HG03575 (cell line): ENCODE results near the gene METTL3.
"Not testable (repeated sequence)": the region's sequence is repeated elsewhere in the genome, so short reads cannot be mapped to it uniquely, and the experiment has no call there.

ENCODE experiments used
- ATAC-seq: cut with Tn5 transposase; IDR thresholded peaks from one replicate; pipeline ENCODE4 v1.9.1; 2021; ENCODE audit not compliant: unreplicated experiment, insufficient number of reproducible peaks, low FRiP score; ENCODE audit errors: extremely low read depth

The METTL3 gene

GRCh38 chr14:21510735-21511657 is at the start of gene METTL3:
TSS of gene METTL3 (minus strand) at chr14:21511340. CDS start at chr14:21511223, 117 bp downstream.
- peak; percentile 96 for ATAC-seq

DNA sequence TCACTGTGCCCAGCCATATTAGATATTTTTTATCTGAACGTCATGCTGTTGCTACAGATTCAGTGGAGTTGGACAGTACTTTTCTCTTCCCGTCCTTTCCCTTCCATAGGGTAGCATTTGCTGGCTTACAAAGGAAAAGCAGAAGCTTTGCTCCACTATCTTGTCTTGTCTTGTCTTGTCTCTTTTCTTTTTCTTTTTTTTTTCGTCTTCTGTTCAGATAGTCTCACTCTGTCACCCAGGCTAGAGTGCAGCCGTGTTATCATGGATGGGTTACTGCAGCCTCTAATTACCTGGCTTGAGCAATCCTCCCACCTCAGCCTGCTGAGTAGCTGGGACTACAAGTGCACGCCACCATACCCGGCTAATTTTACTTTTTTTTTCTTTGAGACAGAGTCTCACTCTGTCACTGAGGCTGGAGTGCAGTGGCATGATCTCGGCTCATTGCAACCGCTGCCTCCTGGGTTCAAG is 47.6 kb upstream of the METTL3 start:
- no peak for ATAC-seq

- no peak for ATAC-seq
Measured at GRCh38 chr14:21557084-21557901, 46.2 kb upstream of the METTL3 start.

- ATAC-seq: no peak
Measured at GRCh38 chr14:21556378-21557083, 45.4 kb upstream of the METTL3 start.

- ATAC-seq: no peak
Measured at GRCh38 chr14:21553266-21553665, 42.1 kb upstream of the METTL3 start.

- not testable (repeated sequence) for ATAC-seq
Measured at GRCh38 chr14:21544588-21544987, 33.4 kb upstream of the METTL3 start.

DNA sequence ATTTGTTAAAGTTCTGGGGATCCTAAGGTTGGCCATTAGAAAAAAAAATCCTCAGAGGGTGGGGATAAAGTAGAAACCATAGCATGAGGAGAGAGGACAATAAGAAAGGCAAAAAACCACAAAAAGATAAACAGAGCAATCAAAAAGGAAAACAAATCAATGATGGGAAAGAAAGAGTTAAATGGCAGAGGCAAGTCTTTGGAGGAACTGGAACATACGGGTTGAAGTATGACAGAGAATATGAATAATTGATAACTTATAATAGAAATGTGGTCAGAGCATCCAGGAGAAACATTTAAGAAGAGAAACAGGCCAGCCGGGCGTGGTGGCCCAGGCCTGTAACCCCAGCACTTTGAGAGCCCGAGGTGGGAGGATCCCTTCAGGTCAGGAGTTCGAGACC is 32.8 kb upstream of the METTL3 start:
- no peak for ATAC-seq

DNA sequence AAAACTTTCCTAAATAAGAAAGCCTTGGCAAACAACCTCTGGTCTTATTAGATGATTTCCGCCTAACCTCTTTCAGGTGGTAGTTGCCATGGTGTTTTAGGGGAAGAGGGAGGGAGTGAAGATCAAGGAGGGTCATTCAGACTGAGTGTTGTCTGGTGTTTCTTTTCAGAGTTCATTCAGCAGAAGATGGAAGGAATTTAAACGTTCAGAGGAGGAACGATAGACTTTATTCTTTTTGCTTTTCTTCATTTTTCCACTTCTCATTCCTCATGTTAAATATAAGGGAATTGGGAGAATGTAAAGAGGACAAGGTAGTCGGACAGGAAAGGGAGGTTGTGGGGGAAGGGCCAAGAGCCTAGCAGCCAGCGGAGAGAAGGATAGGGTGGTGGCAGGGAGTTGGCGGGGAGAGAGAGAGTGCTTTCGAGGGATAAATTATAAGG is 32.4 kb upstream of the METTL3 start:
- ATAC-seq: no peak

- ATAC-seq: no peak
Measured at GRCh38 chr14:21541413-21542074, 30.4 kb upstream of the METTL3 start.

DNA sequence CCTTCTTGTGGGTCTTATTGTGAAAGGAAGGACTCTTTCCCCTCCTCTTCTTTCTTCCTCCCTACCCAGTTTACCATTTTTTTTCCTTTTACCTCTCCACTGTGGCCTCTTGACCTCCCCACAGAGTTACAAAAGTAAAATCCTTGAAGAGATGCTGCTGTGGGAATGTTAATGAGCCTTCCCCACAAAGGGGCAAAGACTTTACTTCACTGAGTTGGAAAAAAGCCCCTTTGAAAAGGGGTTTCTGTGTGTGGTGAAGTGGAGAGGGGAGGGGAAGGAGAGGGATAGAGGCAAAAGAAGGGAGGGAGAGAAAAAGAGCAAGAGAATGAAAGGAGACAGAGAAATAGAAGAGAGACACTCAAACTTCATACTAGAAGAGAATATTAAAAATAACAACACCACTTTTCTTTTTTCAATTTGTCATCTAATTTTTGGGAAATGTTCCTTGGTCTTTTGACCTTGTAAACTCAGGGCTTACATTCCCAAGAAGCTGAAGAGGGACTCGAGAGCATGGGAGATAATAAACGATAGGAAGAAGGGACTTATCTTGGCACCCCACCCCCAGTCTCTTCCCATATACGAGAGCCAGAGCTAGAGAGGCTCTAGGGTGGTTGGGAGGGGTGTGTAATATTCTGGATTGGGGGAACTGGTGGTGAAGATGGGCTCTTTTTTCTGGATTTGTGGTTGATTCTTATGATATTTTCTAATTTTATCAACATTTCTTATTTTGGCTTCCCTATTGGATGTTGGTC is 28.2 kb upstream of the METTL3 start:
- no peak for ATAC-seq

- no peak for ATAC-seq
Measured at GRCh38 chr14:21537090-21537424, 25.9 kb upstream of the METTL3 start.

DNA sequence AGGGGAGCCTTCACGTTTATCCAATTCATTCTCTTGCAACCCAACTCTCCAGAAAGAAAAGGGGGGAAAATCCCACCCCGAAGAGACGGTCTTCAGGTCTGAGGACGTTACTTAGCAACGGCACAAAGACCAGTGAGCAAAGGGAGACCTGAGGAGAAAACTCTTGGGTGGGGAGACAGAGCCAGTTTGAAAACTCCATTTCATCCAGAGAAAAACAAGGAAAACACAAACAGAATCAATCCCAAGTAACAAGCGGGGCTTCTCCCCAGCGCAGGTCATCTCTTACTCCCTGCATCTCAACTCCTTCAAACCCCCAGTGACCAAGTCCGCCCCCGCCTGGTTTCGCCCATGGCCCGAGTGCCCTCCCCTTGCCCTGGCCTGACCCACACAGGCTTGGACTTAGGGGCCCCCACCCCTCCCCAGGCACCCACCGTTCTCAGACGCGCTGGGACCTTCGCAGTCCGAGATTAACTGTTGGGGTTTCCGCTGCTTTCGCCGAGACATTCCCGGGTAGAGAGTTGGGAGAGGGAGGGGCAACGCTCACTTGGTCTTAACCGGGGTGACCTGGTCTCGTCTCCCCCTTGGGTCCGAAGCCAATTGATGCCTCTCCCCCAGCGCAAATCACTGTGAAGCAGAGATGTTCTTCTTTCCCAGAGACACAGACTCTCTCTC is 25.4 kb upstream of the METTL3 start:
- ATAC-seq: no peak

DNA sequence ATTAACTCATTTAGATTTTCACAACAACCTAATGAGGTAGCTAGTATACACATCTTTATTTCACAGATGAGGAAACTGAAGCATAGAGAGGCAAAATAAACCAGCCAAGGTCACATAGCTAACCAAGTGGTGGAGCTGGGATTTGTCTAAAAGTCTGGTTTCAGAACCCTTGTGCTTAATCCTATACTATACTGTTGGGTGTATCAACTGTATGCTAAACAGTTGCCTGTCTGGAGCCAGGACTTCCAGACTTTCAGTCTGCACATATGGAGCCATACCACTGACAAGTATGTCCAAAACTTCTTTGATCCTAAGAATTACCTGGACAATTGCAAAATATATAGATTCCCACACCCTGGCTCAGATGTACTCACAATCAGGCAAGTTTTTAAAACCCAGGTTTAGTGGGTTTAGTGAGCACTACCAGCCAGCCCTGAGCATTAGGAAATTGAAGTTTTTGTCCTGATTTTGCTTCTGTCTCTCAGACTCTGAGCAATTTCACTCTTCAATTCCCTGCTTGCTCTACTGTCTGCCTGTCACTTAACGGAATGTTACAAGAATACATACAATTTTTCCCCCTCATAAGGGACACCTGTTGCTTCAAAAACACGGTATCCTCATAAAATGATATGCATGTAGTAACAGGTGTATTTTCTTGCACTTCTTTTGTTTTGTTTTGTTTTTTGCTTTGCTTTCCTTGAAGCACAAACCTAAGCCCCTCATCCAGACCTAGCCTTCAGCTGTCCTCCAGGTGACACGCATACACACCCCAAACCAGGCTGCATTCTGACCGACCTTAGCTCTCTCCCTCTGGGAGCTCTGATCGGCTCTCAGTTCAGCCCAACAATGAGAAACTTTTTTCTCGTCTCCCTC is 24.6 kb upstream of the METTL3 start:
- no peak for ATAC-seq

DNA sequence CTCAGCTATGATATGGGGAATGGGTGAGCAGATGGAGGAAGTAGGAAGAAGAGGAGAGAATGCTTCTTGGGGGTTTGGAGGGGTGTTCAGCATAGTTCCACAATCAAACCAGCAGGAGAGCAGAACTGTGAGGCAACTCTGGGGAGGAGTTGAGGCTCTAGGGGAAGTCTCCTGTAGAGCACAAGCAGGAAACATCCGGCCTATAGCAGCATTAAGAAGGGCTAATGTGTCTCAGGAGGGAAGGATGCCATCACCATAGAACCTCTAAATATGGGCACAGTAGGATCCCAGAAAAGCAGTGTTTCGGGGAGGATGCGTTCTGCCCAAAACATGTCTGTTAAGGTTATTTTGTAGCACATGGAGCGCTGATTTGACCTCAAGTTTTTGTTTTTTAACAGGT is 23.4 kb upstream of the METTL3 start:
- no peak for ATAC-seq

- no peak for ATAC-seq
Measured at GRCh38 chr14:21533294-21533693, 22.2 kb upstream of the METTL3 start.

DNA sequence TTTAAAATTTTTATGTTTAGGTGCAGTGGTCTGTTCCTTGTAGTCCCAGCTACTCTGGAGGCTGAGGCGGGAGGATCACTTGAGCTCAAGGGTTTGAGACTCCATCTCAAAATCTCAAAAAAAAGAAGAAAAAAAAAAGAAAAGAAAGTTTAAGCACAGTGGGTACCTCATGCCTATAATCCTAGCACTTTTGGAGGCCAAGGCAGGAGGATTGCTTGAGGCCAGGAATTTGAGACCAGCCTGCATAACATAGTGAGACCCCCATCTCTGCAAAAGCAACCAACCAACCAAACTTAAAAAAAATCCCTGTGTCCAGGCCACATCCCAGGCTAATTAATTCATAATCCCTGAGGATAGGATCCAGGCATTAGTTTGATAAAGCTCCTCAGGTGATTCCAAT is 18.4 kb upstream of the METTL3 start:
- ATAC-seq: no peak
